GM19023 (cell line): ENCODE measurements around the gene TEDC1.
"Not testable (repeated sequence)": the region's sequence is repeated elsewhere in the genome, so short reads cannot be mapped to it uniquely, and the experiment has no call there.

ENCODE experiments used
- ATAC-seq: cut with Tn5 transposase; IDR thresholded peaks from one replicate; pipeline ENCODE4 v1.9.1; 2021; ENCODE audit warnings: mild to moderate bottlenecking, moderate library complexity; ENCODE audit not compliant: unreplicated experiment

TEDC1 gene

GRCh38 chr14:105536051-105536450 is 45.0 kb downstream of the TEDC1 start:
- no peak for ATAC-seq

GRCh38 chr14:105536691-105537579 is 45.9 kb downstream of the TEDC1 start:
- ATAC-seq = no peak

GRCh38 chr14:105537580-105538474 is 46.8 kb downstream of the TEDC1 start:
- no peak for ATAC-seq

GRCh38 chr14:105538481-105539049 is 47.5 kb downstream of the TEDC1 start:
- ATAC-seq = no peak

GRCh38 chr14:105540811-105541210 is 49.8 kb downstream of the TEDC1 start:
- no peak for ATAC-seq

GRCh38 chr14:105541218-105541875 is 50.3 kb downstream of the TEDC1 start:
- ATAC-seq = no peak

- not testable (repeated sequence) for ATAC-seq
These were observed 54.6 kb downstream of the TEDC1 start for GRCh38 chr14:105545676-105546075.

GRCh38 chr14:105546410-105546809 is 55.4 kb downstream of the TEDC1 start:
- not testable (repeated sequence) for ATAC-seq

GRCh38 chr14:105547072-105547471 is 56.0 kb downstream of the TEDC1 start:
- ATAC-seq = not testable (repeated sequence)

GRCh38 chr14:105547741-105548169 is 56.7 kb downstream of the TEDC1 start:
- ATAC-seq = no peak
